Gastrocnemius medialis (tissue), 4 donors: Measurements from ENCODE around the gene MMS22L. TPM values are rescaled to one million over a fixed set of nuclear protein-coding genes. Genes with fewer than 3 reads are reported as not detected.

ENCODE experiments used
- ATAC-seq, 2 donors: fragments of 150-250 bp; one replicate each; pipeline ENCODE4 v1.9.1; 2016
- DNase-seq, 2 donors: peaks; one replicate each; pipeline ENCODE4 v3.0.0-alpha.2; 2019
- H3K27ac ChIP-seq, 4 donors: fragments of 200-600 bp; sonication (generic); 1 replicate in 1 of 4; 2 replicates in 3 of 4; pipeline ENCODE4 v1.5.1; 2016 to 2018; ENCODE audit warnings: mild to moderate bottlenecking in 2 of 4, moderate library complexity in 1 of 4
- H3K27me3 ChIP-seq, 3 donors: fragments of 200-600 bp; sonication (generic) in 2 of 3; 1 replicate in 1 of 3; 2 replicates in 2 of 3; pipeline versions ENCODE4 v1.5.1 to v1.6.0; 2016 to 2019; ENCODE audit warnings: mild to moderate bottlenecking in 1 of 3, moderate library complexity in 1 of 3
- H3K36me3 ChIP-seq, 2 donors: fragments of 200-600 bp; sonication (generic) in 1 of 2; one replicate each; pipeline ENCODE4 v1.5.1; 2017 to 2018
- H3K4me1 ChIP-seq, 2 donors: fragments of 200-600 bp; sonication (generic) in 1 of 2; one replicate each; pipeline ENCODE4 v1.5.1; 2016 to 2017; ENCODE audit warnings: mild to moderate bottlenecking in 2 of 2
- H3K4me3 ChIP-seq, 4 donors: fragments of 200-600 bp; sonication (generic) in 3 of 4; 1 replicate in 1 of 4; 2 replicates in 3 of 4; pipeline ENCODE4 v1.5.1; 2016 to 2019; ENCODE audit warnings: mild to moderate bottlenecking in 2 of 4
- H3K9me3 ChIP-seq, 3 donors: fragments of 200-600 bp; sonication (generic) in 2 of 3; 1 replicate in 1 of 3; 2 replicates in 2 of 3; pipeline ENCODE4 v1.5.1; 2016 to 2019
- POLR2A ChIP-seq, 2 donors: fragments of 450-650 bp; IDR thresholded peaks; one replicate each; pipeline ENCODE4 v1.6.1; 2017; ENCODE audit warnings: antibody characterized with exemption in 2 of 2, mild to moderate bottlenecking in 2 of 2, moderate library complexity in 2 of 2
- in situ Hi-C, 4 donors: fragments of 200-750 bp; cut with MboI; loops; one replicate each; pipeline versions ENCODE4 v1.15.0 to v1.8.0; 2017; ENCODE audit warnings: low sequenced_read_pairs in 4 of 4
- intact Hi-C: fragments of 100-400 bp; cut with DNase I; formaldehyde crosslinking; loops from one replicate; pipeline ENCODE4 v1.15.1; 2023; ENCODE audit warnings: low total_unique reads
- total RNA-seq, 4 donors: library from RNA; depleted of rRNA; stranded (reverse); fragments of >200 nt; gene quantifications; one replicate each; pipeline versions ENCODE4 v1.1.0 to v1.2.3, GENCODE V29; 2016
- TF ChIP-seq, protein P1 (sequence below), 5 experiments: fragments of 450-650 bp in 3 of 5; fragments of 200-600 bp in 2 of 5; sonication (generic) in 2 of 5; IDR thresholded peaks in 4 of 5; conservative IDR thresholded peaks in 1 of 5; 1 replicate in 4 of 5; 2 replicates in 1 of 5; pipeline ENCODE4 v1.5.1; 2016 to 2019; ENCODE audit warnings: antibody characterized with exemption in 5 of 5, mild to moderate bottlenecking in 3 of 5, moderate library complexity in 3 of 5

The MMS22L gene
- total RNA-seq, 4 donors from 2014 or later = 0.22 to 2.7 (median 2.3) TPM

GRCh38 chr6:97203343-97203742 is 79.7 kb downstream of the MMS22L start:
- in situ Hi-C loops = no loop called here
- ATAC-seq (no peak), DNase-seq (no peak)
- H3K9me3 ChIP-seq = no peaks in the 10 kb centered on the region
- H3K4me3 ChIP-seq = no peak overlapping the region
- H3K4me1 ChIP-seq = no peaks in the 10 kb centered on the region
- no peak overlapping the region for H3K27ac ChIP-seq
- TF ChIP-seq, protein P1, sequence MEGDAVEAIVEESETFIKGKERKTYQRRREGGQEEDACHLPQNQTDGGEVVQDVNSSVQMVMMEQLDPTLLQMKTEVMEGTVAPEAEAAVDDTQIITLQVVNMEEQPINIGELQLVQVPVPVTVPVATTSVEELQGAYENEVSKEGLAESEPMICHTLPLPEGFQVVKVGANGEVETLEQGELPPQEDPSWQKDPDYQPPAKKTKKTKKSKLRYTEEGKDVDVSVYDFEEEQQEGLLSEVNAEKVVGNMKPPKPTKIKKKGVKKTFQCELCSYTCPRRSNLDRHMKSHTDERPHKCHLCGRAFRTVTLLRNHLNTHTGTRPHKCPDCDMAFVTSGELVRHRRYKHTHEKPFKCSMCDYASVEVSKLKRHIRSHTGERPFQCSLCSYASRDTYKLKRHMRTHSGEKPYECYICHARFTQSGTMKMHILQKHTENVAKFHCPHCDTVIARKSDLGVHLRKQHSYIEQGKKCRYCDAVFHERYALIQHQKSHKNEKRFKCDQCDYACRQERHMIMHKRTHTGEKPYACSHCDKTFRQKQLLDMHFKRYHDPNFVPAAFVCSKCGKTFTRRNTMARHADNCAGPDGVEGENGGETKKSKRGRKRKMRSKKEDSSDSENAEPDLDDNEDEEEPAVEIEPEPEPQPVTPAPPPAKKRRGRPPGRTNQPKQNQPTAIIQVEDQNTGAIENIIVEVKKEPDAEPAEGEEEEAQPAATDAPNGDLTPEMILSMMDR (IDR thresholded peaks at IDR 0.05 in 4 of 5, conservative IDR thresholded peaks at IDR 0.05 in 1 of 5) = no peak
- no peak for TF ChIP-seq POLR2A (IDR thresholded peaks at IDR 0.05)
- no peaks in the 10 kb centered on the region for H3K27me3 ChIP-seq
- intact Hi-C loops = no loop called here
- H3K36me3 ChIP-seq = no peaks in the 10 kb centered on the region

GRCh38 chr6:97198046-97198565 is 84.9 kb downstream of the MMS22L start:
- Histone ChIP-seq H3K27ac (no peak overlapping the region), H3K4me3 (no peak overlapping the region), H3K4me1 (no peaks in the 10 kb centered on the region), H3K27me3 (no peaks in the 10 kb centered on the region), H3K9me3 (no peaks in the 10 kb centered on the region), H3K36me3 (no peaks in the 10 kb centered on the region)
- intact Hi-C loops (no loop called here), in situ Hi-C loops (no loop called here)
- DNase-seq (no peak), ATAC-seq (no peak)
- no peak for TF ChIP-seq POLR2A (IDR thresholded peaks at IDR 0.05)
- TF ChIP-seq, protein P1 (IDR thresholded peaks at IDR 0.05 in 4 of 5, conservative IDR thresholded peaks at IDR 0.05 in 1 of 5) = no peak

GRCh38 chr6:97195117-97195516 is 87.9 kb downstream of the MMS22L start:
- intact Hi-C loops (no loop called here), in situ Hi-C loops (no loop called here)
- Histone ChIP-seq H3K36me3 (no peaks in the 10 kb centered on the region), H3K27ac (no peak overlapping the region), H3K27me3 (no peaks in the 10 kb centered on the region), H3K4me1 (no peaks in the 10 kb centered on the region), H3K9me3 (no peaks in the 10 kb centered on the region), H3K4me3 (no peak overlapping the region)
- TF ChIP-seq, protein P1 (IDR thresholded peaks at IDR 0.05 in 4 of 5, conservative IDR thresholded peaks at IDR 0.05 in 1 of 5) = no peak
- no peak for TF ChIP-seq POLR2A (IDR thresholded peaks at IDR 0.05)
- DNase-seq (no peak), ATAC-seq (no peak)

- in situ Hi-C loops = loop anchor here in 3 of 4 donors (5.0 to 10.0 kb wide), 2 partner anchors 203 to 205 kb away; no protein-coding TSS in a partner anchor
- H3K4me3 ChIP-seq = no peak overlapping the region
- no peaks in the 10 kb centered on the region for H3K27me3 ChIP-seq
- no peak for DNase-seq
- no peaks in the 10 kb centered on the region for H3K9me3 ChIP-seq
- H3K4me1 ChIP-seq = no peaks in the 10 kb centered on the region
- no peak for ATAC-seq
- no peaks in the 10 kb centered on the region for H3K36me3 ChIP-seq
- intact Hi-C loops = no loop called here
- H3K27ac ChIP-seq = no peak overlapping the region
- TF ChIP-seq, protein P1 (IDR thresholded peaks at IDR 0.05 in 4 of 5, conservative IDR thresholded peaks at IDR 0.05 in 1 of 5) = no peak
- TF ChIP-seq POLR2A (IDR thresholded peaks at IDR 0.05) = no peak
Observed at GRCh38 chr6:97189767-97190166, 93.2 kb downstream of the MMS22L start.

DNA sequence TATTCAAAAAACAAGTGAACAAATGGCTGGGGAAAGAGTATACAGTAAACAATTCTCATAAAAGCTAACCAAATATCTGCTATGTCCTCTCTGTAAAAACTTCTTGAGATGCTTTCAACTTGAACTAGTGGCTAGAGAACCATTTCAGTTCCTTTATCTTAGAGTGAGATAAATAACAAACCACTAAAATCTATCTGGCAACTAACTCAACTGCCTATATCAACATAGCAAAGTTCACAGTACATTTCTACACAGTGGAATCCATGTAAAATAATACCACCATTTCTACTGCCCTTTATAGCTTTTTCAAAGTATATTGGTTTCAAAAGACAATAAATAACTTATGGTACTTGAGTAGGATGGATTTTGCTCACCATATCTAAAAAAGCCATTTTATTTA is 95.1 kb downstream of the MMS22L start:
- ATAC-seq (no peak), DNase-seq (no peak)
- H3K27me3 ChIP-seq = no peaks in the 10 kb centered on the region
- H3K4me3 ChIP-seq = no peak overlapping the region
- H3K27ac ChIP-seq = no peak overlapping the region
- no peaks in the 10 kb centered on the region for H3K4me1 ChIP-seq
- in situ Hi-C loops (loop anchor here in 3 of 4 donors (5.0 to 10.0 kb wide), 2 partner anchors 204 to 207 kb away; no protein-coding TSS in a partner anchor), intact Hi-C loops (loop anchor here (2.0 kb wide), 1 partner anchor 207 kb away; no protein-coding TSS in a partner anchor)
- H3K36me3 ChIP-seq = no peaks in the 10 kb centered on the region
- no peaks in the 10 kb centered on the region for H3K9me3 ChIP-seq
- TF ChIP-seq POLR2A (IDR thresholded peaks at IDR 0.05) = no peak
- TF ChIP-seq, protein P1 (IDR thresholded peaks at IDR 0.05 in 4 of 5, conservative IDR thresholded peaks at IDR 0.05 in 1 of 5) = no peak
